ENCODE data around the gene SLC6A19. TPM values are rescaled to one million over a fixed set of nuclear protein-coding genes. Genes with fewer than 3 reads are reported as not detected.
"Not testable (repeated sequence)": the region's sequence is repeated elsewhere in the genome, so short reads cannot be mapped to it uniquely, and the experiment has no call there.

Gene SLC6A19
- total RNA-seq, 2 donors from 2014 or later = not detected

GRCh38 chr5:1156033-1156753 is 45.2 kb upstream of the SLC6A19 start:
- H3K9me3 ChIP-seq = peaks cover 0 to 5% of the 10 kb centered on the region in 2 donors
- H3K27me3 ChIP-seq = peaks cover 0 to 16% of the 10 kb centered on the region in 2 donors
- H3K4me1 ChIP-seq = peaks cover 0 to 13% of the 10 kb centered on the region in 2 donors
- no peak for DNase-seq (ENCODE audit: low spot score)
- H3K36me3 ChIP-seq = no peaks in the 10 kb centered on the region
- peak overlapping the region in 1 of 2 donors; percentile 43 for H3K4me3 ChIP-seq
- TF ChIP-seq, protein P1, sequence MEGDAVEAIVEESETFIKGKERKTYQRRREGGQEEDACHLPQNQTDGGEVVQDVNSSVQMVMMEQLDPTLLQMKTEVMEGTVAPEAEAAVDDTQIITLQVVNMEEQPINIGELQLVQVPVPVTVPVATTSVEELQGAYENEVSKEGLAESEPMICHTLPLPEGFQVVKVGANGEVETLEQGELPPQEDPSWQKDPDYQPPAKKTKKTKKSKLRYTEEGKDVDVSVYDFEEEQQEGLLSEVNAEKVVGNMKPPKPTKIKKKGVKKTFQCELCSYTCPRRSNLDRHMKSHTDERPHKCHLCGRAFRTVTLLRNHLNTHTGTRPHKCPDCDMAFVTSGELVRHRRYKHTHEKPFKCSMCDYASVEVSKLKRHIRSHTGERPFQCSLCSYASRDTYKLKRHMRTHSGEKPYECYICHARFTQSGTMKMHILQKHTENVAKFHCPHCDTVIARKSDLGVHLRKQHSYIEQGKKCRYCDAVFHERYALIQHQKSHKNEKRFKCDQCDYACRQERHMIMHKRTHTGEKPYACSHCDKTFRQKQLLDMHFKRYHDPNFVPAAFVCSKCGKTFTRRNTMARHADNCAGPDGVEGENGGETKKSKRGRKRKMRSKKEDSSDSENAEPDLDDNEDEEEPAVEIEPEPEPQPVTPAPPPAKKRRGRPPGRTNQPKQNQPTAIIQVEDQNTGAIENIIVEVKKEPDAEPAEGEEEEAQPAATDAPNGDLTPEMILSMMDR (IDR thresholded peaks at IDR 0.05) = no peak
- no peak overlapping the region for H3K27ac ChIP-seq

GRCh38 chr5:1156754-1157460 is 44.5 kb upstream of the SLC6A19 start:
- peaks cover 0 to 16% of the 10 kb centered on the region in 2 donors for H3K27me3 ChIP-seq
- H3K27ac ChIP-seq = no peak overlapping the region
- peaks cover 0 to 5% of the 10 kb centered on the region in 2 donors for H3K9me3 ChIP-seq
- no peaks in the 10 kb centered on the region for H3K36me3 ChIP-seq
- TF ChIP-seq, protein P1 (IDR thresholded peaks at IDR 0.05) = no peak
- DNase-seq (ENCODE audit: low spot score) = no peak
- H3K4me1 ChIP-seq = peaks cover 0 to 19% of the 10 kb centered on the region in 2 donors
- H3K4me3 ChIP-seq = no peak overlapping the region

DNA sequence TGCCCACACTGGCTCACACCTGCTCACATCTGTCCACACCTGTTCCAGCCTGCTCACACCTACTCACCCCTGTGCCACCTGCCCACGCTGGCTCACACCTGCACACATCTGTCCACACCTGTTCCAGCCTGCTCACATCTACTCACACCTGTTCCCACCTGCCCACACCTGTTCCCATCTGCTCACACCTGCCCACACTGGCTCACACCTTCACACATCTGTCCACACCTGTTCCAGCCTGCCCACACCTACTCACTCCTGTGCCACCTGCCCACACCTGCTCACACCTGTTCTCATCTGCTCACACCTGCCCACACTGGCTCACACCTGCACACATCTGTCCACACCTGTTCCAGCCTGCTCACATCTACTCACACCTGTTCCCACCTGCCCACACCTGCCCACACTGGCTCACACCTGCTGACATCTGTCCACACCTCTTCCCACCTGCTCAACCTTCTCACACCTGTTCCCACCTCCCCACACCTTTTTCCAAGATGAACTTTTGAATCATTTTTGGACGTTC is 43.9 kb upstream of the SLC6A19 start:
- H3K36me3 ChIP-seq; H3K4me3 ChIP-seq; DNase-seq (ENCODE audit: low spot score); H3K9me3 ChIP-seq; H3K27ac ChIP-seq: not testable (repeated sequence)
- Histone ChIP-seq H3K4me1 (peaks cover 0 to 24% of the 10 kb centered on the region in 2 donors), H3K27me3 (peaks cover 0 to 16% of the 10 kb centered on the region in 2 donors)

GRCh38 chr5:1158647-1159340 is 42.6 kb upstream of the SLC6A19 start:
- H3K27me3 ChIP-seq = peaks cover 0 to 16% of the 10 kb centered on the region in 2 donors
- peaks cover 0 to 24% of the 10 kb centered on the region in 2 donors for H3K4me1 ChIP-seq

GRCh38 chr5:1159341-1159675 is 42.1 kb upstream of the SLC6A19 start:
- peaks cover 0 to 16% of the 10 kb centered on the region in 2 donors for H3K27me3 ChIP-seq
- no peak for DNase-seq (ENCODE audit: low spot score)
- TF ChIP-seq, protein P1 (IDR thresholded peaks at IDR 0.05) = no peak
- H3K4me3 ChIP-seq = no peak overlapping the region
- H3K4me1 ChIP-seq = peaks cover 0 to 24% of the 10 kb centered on the region in 2 donors
- H3K27ac ChIP-seq = no peak overlapping the region
- peaks cover 0 to 5% of the 10 kb centered on the region in 2 donors for H3K9me3 ChIP-seq
- no peaks in the 10 kb centered on the region for H3K36me3 ChIP-seq

More at GRCh38 chr5:1158647-1159340, 42.6 kb upstream of the SLC6A19 start:
- Histone ChIP-seq H3K36me3 (no peaks in the 10 kb centered on the region), H3K27ac (no peak overlapping the region), H3K4me3 (no peak overlapping the region), H3K9me3 (peaks cover 0 to 5% of the 10 kb centered on the region in 2 donors)
- no peak for DNase-seq (ENCODE audit: low spot score)
- TF ChIP-seq, protein P1 (IDR thresholded peaks at IDR 0.05) = no peak

Data from right atrium auricular region (tissue), 2 donors.